HL-60/S4 (cell line): ENCODE results near the gene TMEM108.

Experiments
- in situ Hi-C: fragments of 300-500 bp; cut with MboI; formaldehyde crosslinking; loops from 2 replicates; pipeline ENCODE4 v1.14.3; 2022; ENCODE audit warnings: low sequenced_read_pairs

Gene TMEM108

GRCh38 chr3:133159498-133160475, 121.6 kb downstream of the TMEM108 start:
- in situ Hi-C loops: no loop called here

- in situ Hi-C loops: no loop called here
Measured at GRCh38 chr3:133161656-133162055, 123.5 kb downstream of the TMEM108 start.

GRCh38 chr3:133162265-133162664, 124.1 kb downstream of the TMEM108 start:
- in situ Hi-C loops: no loop called here

GRCh38 chr3:133162670-133163305, 124.6 kb downstream of the TMEM108 start:
- in situ Hi-C loops: no loop called here

GRCh38 chr3:133167340-133168024, 129.3 kb downstream of the TMEM108 start:
- in situ Hi-C loops: no loop called here

GRCh38 chr3:133168025-133168401, 129.8 kb downstream of the TMEM108 start:
- in situ Hi-C loops: no loop called here

- in situ Hi-C loops: no loop called here
Measured at GRCh38 chr3:133169331-133170068, 131.3 kb downstream of the TMEM108 start.

GRCh38 chr3:133171831-133172230, 133.6 kb downstream of the TMEM108 start:
- in situ Hi-C loops: no loop called here

- in situ Hi-C loops: no loop called here
Measured at GRCh38 chr3:133181392-133182150, 143.4 kb downstream of the TMEM108 start.

- in situ Hi-C loops: no loop called here
Measured at GRCh38 chr3:133187870-133188379, 149.7 kb downstream of the TMEM108 start.

GRCh38 chr3:133188996-133189395, 150.8 kb downstream of the TMEM108 start:
- in situ Hi-C loops: no loop called here

DNA sequence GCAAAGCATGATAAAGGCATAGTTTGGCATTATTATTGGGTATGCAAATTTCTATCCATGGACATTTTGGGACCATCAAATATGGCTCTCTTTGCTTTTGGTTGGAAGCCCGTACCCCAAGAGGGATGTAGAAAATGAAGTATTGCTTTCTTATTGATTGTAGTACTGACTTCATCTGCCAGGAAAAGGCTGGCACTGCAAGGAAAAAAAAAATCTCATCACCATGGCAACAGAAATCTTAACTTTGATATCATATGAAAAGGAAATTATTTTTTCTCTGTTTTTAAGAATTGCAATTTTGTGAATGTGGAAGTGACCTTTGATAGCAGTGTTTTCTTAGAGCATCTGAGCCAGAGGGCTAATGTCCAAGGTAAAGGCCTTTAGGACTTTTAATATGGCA, 151.7 kb downstream of the TMEM108 start:
- in situ Hi-C loops: no loop called here

GRCh38 chr3:133191818-133192217, 153.6 kb downstream of the TMEM108 start:
- in situ Hi-C loops: no loop called here

- in situ Hi-C loops: no loop called here
Measured at GRCh38 chr3:133192363-133192945, 154.3 kb downstream of the TMEM108 start.

DNA sequence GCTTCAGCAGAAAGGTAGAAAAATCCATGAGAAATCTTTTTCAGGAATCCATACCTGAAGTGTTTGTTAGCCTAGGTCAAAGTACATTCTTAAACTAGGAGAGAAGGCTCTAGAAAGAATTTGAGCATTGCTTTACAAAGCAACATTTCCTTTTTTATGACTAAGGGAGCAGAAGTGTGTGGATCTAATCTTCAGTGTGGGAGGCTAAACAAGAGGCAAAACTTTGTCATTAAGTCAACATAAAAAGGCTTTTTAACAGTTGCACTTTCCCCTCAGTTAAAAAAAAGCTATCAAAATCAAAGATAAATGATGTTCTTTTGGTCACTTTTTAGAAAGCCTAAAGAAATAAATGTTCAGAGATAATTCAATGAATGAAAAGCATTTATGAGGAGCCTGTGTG, 154.8 kb downstream of the TMEM108 start:
- in situ Hi-C loops: no loop called here

DNA sequence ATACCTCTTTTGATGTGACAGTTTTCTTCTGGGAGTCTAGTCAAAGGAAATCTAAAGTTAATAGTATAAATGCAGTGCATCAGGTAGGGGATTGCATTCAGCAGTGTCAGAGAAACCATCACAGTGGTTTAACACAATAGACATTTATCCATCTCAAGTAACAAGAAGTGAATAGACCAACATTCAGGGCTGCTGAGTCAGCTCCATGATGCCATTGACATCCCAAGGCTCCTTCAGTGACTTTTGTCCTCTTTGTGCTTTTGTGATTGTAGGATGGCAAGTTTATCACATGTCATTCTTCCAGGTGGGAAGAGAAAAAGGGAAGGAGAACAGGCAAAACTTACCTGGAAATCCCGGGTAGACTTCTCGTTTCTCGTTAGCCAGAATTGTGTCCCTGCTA, 158.3 kb downstream of the TMEM108 start:
- in situ Hi-C loops: no loop called here

- in situ Hi-C loops: no loop called here
Measured at GRCh38 chr3:133197619-133198018, 159.4 kb downstream of the TMEM108 start.

DNA sequence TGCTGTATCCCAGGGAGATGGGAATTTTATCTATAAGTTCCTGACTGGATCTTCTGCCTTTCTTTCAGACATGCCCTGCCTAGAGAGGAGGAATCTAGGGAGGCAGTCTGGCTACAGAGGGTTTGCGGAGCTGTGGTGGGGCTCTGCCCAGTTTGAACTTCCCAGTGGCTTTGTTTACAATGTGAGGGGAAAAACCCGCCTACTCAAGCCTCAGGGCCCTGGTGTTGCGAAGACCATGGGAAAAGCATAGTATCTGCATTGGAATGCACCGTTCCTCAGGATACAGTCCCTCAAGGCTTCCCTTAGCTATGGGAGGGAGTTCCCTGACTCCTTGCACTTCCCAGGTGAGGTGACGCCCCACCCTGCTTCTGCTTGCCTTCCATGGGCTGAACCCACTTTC, 168.7 kb downstream of the TMEM108 start:
- in situ Hi-C loops: no loop called here

DNA sequence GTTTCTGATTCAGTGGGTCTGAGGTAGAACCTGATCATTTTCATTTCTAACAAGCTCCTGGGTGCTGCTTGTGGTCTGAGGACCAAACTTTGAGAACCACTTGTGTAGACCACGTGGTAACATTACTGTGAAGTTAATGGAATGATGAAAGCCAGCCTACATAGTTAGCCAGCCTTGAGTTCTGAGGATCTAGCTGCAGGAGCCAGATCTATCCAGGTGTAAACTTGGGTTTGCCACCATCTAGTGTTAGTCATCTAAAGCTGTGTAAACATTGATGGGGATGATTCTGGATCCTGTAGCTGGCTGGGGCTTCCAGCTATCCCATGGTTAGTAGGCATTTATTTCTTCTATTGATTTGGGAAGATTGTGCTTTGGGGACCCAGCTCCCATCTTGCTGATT, 170.0 kb downstream of the TMEM108 start:
- in situ Hi-C loops: no loop called here
